ENCODE results near the gene CHRFAM7A. TPM values are rescaled to one million over a fixed set of nuclear protein-coding genes. Genes with fewer than 3 reads are reported as not detected.
"Not testable (repeated sequence)": the region's sequence is repeated elsewhere in the genome, so short reads cannot be mapped to it uniquely, and the experiment has no call there.

The CHRFAM7A gene
- total RNA-seq, 1 experiment from 2014 or later, result not detected

- H3K36me3 ChIP-seq (ENCODE audit: insufficient read depth, low read length, poor library complexity, severe bottlenecking); H3K4me3 ChIP-seq (ENCODE audit: low read depth, low read length, poor library complexity, severe bottlenecking); CTCF ChIA-PET; BruUV-seq (replicated peaks); DNase-seq (ENCODE audit: low spot score); POLR2A ChIA-PET (ENCODE audit: low non-redundant PET); H3K4me1 ChIP-seq (ENCODE audit: insufficient read depth, low read length, poor library complexity, severe bottlenecking); H3K9me3 ChIP-seq (ENCODE audit: low read depth, low read length, poor library complexity, severe bottlenecking); H3K27me3 ChIP-seq (replicated peaks; ENCODE audit: insufficient read depth, low read depth, low read length, poor library complexity); intact Hi-C loops (cut with micrococcal nuclease; ENCODE audit: unreplicated experiment); H3K27ac ChIP-seq (ENCODE audit: low read depth, low read length, poor library complexity, severe bottlenecking): not testable (repeated sequence)
Measured at GRCh38 chr15:30315704-30316103, 77.6 kb downstream of the CHRFAM7A start.

- POLR2A ChIA-PET (ENCODE audit: low non-redundant PET); BruUV-seq (replicated peaks); H3K4me1 ChIP-seq (ENCODE audit: insufficient read depth, low read length, poor library complexity, severe bottlenecking); H3K36me3 ChIP-seq (ENCODE audit: insufficient read depth, low read length, poor library complexity, severe bottlenecking); H3K27ac ChIP-seq (ENCODE audit: low read depth, low read length, poor library complexity, severe bottlenecking); intact Hi-C loops (cut with micrococcal nuclease; ENCODE audit: unreplicated experiment); H3K9me3 ChIP-seq (ENCODE audit: low read depth, low read length, poor library complexity, severe bottlenecking); DNase-seq (ENCODE audit: low spot score); H3K4me3 ChIP-seq (ENCODE audit: low read depth, low read length, poor library complexity, severe bottlenecking); CTCF ChIA-PET; H3K27me3 ChIP-seq (replicated peaks; ENCODE audit: insufficient read depth, low read depth, low read length, poor library complexity): not testable (repeated sequence)
Measured at GRCh38 chr15:30310575-30310974, 82.8 kb downstream of the CHRFAM7A start.

Other genes with a start within 250 kb of the CHRFAM7A start
- 0.90 and 1.2 TPM in 2 replicates for gene GOLGA8R, start 20.7 kb upstream of the CHRFAM7A start, total RNA-seq (2021)
- gene GOLGA8Q, start 158.5 kb upstream of the CHRFAM7A start, total RNA-seq (2021), result 0.56 and 1.8 TPM in 2 replicates
- gene GOLGA8H, start 210.5 kb upstream of the CHRFAM7A start, total RNA-seq (2021), result 0.33 TPM in 1 of 2 replicates, not detected in the other

All from A673 (cell line).